GM19438 (cell line): ENCODE measurements around the gene TMEM86A.

Source experiments
- ATAC-seq: cut with Tn5 transposase; IDR thresholded peaks from one replicate; pipeline ENCODE4 v1.9.1; 2021; ENCODE audit warnings: low read depth; ENCODE audit not compliant: unreplicated experiment

Gene TMEM86A

GRCh38 chr11:18750944-18751343 lies 52.4 kb downstream of the TMEM86A start:
- no peak for ATAC-seq

DNA sequence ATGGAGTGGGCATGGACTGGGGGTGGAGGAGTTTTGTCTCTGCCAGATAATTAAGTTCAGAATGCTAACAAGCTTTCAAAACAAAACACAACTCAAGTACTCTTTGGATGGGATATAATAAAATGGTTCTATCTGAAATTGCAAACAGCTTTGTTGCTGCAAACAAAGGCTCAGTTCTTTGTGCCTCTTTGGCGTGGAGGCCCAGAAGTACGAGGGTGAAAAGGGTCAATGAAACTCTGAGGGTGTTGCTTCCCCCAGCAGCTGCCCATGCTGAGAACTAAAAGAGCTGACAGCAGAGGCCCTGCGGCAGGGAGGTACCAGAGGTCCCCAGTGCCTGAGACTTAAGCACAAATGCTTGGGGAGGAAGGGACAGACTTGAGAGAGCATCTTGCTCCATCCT lies 53.9 kb downstream of the TMEM86A start:
- ATAC-seq = no peak

GRCh38 chr11:18754308-18754707 lies 55.7 kb downstream of the TMEM86A start:
- ATAC-seq = no peak
